HEK293 (cell line): ENCODE measurements around the gene TUG1.

ENCODE experiments used
- BCL11A ChIP-seq: fragments of 450-650 bp; formaldehyde crosslinking; IDR thresholded peaks from 2 replicates; pipeline ENCODE4 v1.5.1; 2016; ENCODE audit warnings: low read depth, missing biosample characterization, missing genetic modification characterization
- KLF8 ChIP-seq: fragments of 450-650 bp; formaldehyde crosslinking; IDR thresholded peaks from 2 replicates; pipeline ENCODE4 v1.5.1; 2016; ENCODE audit warnings: missing biosample characterization, missing genetic modification characterization
- ZFP37 ChIP-seq: fragments of 450-650 bp; formaldehyde crosslinking; IDR thresholded peaks from 2 replicates; pipeline ENCODE4 v1.5.1; 2016; ENCODE audit warnings: missing biosample characterization, missing genetic modification characterization
- ZNF239 ChIP-seq: fragments of 450-650 bp; formaldehyde crosslinking; IDR thresholded peaks from 2 replicates; pipeline ENCODE4 v1.5.1; 2016; ENCODE audit warnings: missing biosample characterization, missing genetic modification characterization
- ZNF248 ChIP-seq: fragments of 450-650 bp; formaldehyde crosslinking; IDR thresholded peaks from 2 replicates; pipeline ENCODE4 v1.5.1; 2017; ENCODE audit warnings: missing biosample characterization, missing genetic modification characterization
- ZNF423 ChIP-seq: fragments of 450-650 bp; formaldehyde crosslinking; IDR thresholded peaks from 2 replicates; pipeline ENCODE4 v1.5.1; 2016; ENCODE audit warnings: missing biosample characterization, missing genetic modification characterization
- TF ChIP-seq, protein P1 (sequence below): fragments of 450-650 bp; formaldehyde crosslinking; IDR thresholded peaks from 2 replicates; pipeline ENCODE4 v1.5.1; 2016; ENCODE audit warnings: missing biosample characterization, missing genetic modification characterization
- TF ChIP-seq, protein P2 (sequence below): fragments of 450-650 bp; formaldehyde crosslinking; IDR thresholded peaks from 2 replicates; pipeline ENCODE4 v1.5.1; 2016; ENCODE audit warnings: missing biosample characterization, missing genetic modification characterization
- TF ChIP-seq, protein P3 (sequence below): fragments of 450-650 bp; formaldehyde crosslinking; IDR thresholded peaks from 2 replicates; pipeline ENCODE4 v1.5.1; 2016; ENCODE audit warnings: missing biosample characterization, missing genetic modification characterization
- TF ChIP-seq, protein P4 (sequence below): fragments of 450-650 bp; formaldehyde crosslinking; conservative IDR thresholded peaks from 2 replicates; pipeline ENCODE4 v1.5.1; 2016; ENCODE audit warnings: low read depth, missing biosample characterization, missing genetic modification characterization
- TF ChIP-seq, protein P5 (sequence below): fragments of 450-650 bp; formaldehyde crosslinking; IDR thresholded peaks from 2 replicates; pipeline ENCODE4 v1.5.1; 2016; ENCODE audit warnings: missing biosample characterization, missing genetic modification characterization, borderline replicate concordance
- TF ChIP-seq, protein P6 (sequence below): IDR thresholded peaks from 2 replicates; pipeline ENCODE4 v1.6.1; 2011; ENCODE audit warnings: mild to moderate bottlenecking, low read depth, low read length, borderline replicate concordance
- TF ChIP-seq, protein P7 (sequence below): fragments of 450-650 bp; formaldehyde crosslinking; IDR thresholded peaks from 2 replicates; pipeline ENCODE4 v1.5.1; 2017; ENCODE audit warnings: missing biosample characterization, missing genetic modification characterization

DNA sequence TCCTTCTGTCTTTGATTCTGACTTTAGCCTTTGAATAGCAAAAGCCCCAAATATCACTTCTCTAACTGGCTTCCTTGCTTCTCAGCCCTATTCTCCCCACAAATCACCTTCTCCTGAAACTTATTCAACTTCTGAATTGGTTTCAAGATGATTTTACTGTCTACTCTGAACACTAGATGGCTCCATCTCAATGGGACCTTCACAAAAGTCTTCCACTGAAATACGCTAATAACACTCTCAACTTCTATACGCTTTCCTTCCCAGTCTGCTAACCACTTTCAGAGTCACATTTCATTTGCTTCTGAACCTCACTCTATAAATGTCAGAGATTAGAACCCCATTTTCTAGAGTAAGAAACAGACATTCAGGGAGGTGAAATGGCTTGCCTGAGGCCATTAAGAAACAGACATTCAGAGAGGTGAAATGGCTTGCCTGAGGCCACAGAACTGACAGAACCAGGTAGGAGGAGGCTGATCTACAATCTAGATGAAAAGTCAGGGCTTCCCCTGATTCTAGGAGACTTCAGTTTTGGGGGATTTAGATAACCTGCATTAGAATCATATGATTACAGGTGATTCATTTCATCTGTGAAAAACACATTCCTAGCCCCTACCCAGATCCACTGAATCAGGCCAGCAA, 21.1 kb upstream of the TUG1 start:
- TF ChIP-seq, protein P1, sequence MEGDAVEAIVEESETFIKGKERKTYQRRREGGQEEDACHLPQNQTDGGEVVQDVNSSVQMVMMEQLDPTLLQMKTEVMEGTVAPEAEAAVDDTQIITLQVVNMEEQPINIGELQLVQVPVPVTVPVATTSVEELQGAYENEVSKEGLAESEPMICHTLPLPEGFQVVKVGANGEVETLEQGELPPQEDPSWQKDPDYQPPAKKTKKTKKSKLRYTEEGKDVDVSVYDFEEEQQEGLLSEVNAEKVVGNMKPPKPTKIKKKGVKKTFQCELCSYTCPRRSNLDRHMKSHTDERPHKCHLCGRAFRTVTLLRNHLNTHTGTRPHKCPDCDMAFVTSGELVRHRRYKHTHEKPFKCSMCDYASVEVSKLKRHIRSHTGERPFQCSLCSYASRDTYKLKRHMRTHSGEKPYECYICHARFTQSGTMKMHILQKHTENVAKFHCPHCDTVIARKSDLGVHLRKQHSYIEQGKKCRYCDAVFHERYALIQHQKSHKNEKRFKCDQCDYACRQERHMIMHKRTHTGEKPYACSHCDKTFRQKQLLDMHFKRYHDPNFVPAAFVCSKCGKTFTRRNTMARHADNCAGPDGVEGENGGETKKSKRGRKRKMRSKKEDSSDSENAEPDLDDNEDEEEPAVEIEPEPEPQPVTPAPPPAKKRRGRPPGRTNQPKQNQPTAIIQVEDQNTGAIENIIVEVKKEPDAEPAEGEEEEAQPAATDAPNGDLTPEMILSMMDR, result peak; percentile 34; the same call in 1 of the 2 replicates
- TF ChIP-seq ZNF423 (tag by site-specific recombination) (no peak), ZFP37 (no peak), BCL11A (tag by site-specific recombination) (no peak), KLF8 (no peak), ZNF239 (tag by site-specific recombination) (no peak), ZNF248 (tag by site-specific recombination) (no peak)
- TF ChIP-seq, protein P2, sequence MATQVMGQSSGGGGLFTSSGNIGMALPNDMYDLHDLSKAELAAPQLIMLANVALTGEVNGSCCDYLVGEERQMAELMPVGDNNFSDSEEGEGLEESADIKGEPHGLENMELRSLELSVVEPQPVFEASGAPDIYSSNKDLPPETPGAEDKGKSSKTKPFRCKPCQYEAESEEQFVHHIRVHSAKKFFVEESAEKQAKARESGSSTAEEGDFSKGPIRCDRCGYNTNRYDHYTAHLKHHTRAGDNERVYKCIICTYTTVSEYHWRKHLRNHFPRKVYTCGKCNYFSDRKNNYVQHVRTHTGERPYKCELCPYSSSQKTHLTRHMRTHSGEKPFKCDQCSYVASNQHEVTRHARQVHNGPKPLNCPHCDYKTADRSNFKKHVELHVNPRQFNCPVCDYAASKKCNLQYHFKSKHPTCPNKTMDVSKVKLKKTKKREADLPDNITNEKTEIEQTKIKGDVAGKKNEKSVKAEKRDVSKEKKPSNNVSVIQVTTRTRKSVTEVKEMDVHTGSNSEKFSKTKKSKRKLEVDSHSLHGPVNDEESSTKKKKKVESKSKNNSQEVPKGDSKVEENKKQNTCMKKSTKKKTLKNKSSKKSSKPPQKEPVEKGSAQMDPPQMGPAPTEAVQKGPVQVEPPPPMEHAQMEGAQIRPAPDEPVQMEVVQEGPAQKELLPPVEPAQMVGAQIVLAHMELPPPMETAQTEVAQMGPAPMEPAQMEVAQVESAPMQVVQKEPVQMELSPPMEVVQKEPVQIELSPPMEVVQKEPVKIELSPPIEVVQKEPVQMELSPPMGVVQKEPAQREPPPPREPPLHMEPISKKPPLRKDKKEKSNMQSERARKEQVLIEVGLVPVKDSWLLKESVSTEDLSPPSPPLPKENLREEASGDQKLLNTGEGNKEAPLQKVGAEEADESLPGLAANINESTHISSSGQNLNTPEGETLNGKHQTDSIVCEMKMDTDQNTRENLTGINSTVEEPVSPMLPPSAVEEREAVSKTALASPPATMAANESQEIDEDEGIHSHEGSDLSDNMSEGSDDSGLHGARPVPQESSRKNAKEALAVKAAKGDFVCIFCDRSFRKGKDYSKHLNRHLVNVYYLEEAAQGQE (tag by site-specific recombination), result no peak
- TF ChIP-seq, protein P3, sequence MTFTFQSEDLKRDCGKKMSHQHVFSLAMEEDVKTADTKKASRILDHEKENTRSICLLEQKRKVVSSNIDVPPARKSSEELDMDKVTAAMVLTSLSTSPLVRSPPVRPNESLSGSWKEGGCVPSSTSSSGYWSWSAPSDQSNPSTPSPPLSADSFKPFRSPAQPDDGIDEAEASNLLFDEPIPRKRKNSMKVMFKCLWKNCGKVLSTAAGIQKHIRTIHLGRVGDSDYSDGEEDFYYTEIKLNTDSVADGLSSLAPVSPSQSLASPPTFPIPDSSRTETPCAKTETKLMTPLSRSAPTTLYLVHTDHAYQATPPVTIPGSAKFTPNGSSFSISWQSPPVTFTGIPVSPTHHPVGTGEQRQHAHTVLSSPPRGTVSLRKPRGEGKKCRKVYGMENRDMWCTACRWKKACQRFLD (tag by site-specific recombination), result no peak
- TF ChIP-seq, protein P4, sequence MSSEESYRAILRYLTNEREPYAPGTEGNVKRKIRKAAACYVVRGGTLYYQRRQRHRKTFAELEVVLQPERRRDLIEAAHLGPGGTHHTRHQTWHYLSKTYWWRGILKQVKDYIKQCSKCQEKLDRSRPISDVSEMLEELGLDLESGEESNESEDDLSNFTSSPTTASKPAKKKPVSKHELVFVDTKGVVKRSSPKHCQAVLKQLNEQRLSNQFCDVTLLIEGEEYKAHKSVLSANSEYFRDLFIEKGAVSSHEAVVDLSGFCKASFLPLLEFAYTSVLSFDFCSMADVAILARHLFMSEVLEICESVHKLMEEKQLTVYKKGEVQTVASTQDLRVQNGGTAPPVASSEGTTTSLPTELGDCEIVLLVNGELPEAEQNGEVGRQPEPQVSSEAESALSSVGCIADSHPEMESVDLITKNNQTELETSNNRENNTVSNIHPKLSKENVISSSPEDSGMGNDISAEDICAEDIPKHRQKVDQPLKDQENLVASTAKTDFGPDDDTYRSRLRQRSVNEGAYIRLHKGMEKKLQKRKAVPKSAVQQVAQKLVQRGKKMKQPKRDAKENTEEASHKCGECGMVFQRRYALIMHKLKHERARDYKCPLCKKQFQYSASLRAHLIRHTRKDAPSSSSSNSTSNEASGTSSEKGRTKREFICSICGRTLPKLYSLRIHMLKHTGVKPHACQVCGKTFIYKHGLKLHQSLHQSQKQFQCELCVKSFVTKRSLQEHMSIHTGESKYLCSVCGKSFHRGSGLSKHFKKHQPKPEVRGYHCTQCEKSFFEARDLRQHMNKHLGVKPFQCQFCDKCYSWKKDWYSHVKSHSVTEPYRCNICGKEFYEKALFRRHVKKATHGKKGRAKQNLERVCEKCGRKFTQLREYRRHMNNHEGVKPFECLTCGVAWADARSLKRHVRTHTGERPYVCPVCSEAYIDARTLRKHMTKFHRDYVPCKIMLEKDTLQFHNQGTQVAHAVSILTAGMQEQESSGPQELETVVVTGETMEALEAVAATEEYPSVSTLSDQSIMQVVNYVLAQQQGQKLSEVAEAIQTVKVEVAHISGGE (tag by site-specific recombination), result no peak
- TF ChIP-seq, protein P5, sequence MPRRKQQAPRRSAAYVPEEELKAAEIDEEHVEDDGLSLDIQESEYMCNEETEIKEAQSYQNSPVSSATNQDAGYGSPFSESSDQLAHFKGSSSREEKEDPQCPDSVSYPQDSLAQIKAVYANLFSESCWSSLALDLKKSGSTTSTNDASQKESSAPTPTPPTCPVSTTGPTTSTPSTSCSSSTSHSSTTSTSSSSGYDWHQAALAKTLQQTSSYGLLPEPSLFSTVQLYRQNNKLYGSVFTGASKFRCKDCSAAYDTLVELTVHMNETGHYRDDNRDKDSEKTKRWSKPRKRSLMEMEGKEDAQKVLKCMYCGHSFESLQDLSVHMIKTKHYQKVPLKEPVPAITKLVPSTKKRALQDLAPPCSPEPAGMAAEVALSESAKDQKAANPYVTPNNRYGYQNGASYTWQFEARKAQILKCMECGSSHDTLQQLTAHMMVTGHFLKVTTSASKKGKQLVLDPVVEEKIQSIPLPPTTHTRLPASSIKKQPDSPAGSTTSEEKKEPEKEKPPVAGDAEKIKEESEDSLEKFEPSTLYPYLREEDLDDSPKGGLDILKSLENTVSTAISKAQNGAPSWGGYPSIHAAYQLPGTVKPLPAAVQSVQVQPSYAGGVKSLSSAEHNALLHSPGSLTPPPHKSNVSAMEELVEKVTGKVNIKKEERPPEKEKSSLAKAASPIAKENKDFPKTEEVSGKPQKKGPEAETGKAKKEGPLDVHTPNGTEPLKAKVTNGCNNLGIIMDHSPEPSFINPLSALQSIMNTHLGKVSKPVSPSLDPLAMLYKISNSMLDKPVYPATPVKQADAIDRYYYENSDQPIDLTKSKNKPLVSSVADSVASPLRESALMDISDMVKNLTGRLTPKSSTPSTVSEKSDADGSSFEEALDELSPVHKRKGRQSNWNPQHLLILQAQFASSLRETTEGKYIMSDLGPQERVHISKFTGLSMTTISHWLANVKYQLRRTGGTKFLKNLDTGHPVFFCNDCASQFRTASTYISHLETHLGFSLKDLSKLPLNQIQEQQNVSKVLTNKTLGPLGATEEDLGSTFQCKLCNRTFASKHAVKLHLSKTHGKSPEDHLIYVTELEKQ (tag by site-specific recombination), result no peak
- TF ChIP-seq, protein P6, sequence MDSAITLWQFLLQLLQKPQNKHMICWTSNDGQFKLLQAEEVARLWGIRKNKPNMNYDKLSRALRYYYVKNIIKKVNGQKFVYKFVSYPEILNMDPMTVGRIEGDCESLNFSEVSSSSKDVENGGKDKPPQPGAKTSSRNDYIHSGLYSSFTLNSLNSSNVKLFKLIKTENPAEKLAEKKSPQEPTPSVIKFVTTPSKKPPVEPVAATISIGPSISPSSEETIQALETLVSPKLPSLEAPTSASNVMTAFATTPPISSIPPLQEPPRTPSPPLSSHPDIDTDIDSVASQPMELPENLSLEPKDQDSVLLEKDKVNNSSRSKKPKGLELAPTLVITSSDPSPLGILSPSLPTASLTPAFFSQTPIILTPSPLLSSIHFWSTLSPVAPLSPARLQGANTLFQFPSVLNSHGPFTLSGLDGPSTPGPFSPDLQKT, result no peak
- TF ChIP-seq, protein P7, sequence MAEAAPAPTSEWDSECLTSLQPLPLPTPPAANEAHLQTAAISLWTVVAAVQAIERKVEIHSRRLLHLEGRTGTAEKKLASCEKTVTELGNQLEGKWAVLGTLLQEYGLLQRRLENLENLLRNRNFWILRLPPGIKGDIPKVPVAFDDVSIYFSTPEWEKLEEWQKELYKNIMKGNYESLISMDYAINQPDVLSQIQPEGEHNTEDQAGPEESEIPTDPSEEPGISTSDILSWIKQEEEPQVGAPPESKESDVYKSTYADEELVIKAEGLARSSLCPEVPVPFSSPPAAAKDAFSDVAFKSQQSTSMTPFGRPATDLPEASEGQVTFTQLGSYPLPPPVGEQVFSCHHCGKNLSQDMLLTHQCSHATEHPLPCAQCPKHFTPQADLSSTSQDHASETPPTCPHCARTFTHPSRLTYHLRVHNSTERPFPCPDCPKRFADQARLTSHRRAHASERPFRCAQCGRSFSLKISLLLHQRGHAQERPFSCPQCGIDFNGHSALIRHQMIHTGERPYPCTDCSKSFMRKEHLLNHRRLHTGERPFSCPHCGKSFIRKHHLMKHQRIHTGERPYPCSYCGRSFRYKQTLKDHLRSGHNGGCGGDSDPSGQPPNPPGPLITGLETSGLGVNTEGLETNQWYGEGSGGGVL, result no peak
